ENCODE data around the gene TAOK2. TPM values are rescaled to one million over a fixed set of nuclear protein-coding genes. Genes with fewer than 3 reads are reported as not detected.

Gene TAOK2
- total and polyA plus RNA-seq, 2 of the 13 experiments (the other 11 are each of a cell fraction or from before 2014, with no cell fraction given): 17.4 to 43.2 TPM

DNA sequence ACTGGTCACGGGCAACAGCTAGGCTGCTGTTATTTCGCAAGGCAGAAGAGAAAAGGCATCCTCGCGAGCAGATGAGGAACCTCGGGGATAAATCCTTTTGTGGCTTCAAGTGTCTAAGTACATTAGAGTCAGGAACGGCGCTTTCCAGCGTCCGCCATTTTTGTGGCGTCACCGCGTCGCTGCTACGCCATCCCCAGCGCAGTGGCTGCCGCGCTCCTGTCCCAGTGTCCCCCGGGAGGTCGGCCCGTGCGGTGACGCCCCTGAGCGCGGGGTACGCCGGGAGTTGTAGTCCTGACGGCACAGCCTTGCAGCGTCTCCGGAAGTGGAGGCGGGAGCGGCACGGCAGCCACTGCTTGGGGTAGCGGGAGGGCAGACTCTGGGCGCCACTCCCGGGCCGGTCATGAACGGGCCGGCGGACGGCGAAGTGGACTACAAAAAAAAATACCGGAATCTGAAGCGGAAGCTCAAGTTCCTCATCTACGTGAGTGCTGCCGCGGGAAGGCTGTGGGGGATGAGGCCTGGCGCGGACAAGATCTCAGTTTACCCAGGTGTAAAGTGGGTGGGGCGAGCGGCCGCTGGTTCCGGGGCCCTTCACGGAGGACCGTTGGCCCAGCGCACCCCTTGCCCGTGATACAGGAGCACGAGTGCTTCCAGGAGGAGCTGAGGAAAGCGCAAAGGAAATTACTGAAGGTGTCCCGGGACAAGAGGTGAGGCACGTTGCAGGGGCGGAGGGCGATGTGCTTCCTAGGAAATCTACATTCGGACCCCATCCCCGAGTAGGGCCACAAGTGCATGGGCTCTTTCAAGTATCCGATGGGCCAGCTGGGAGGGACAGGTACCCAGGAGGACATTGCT, 22.5 kb downstream of the TAOK2 start, which contains the start of gene INO80E (continued):
- TF ChIP-seq, protein P1, sequence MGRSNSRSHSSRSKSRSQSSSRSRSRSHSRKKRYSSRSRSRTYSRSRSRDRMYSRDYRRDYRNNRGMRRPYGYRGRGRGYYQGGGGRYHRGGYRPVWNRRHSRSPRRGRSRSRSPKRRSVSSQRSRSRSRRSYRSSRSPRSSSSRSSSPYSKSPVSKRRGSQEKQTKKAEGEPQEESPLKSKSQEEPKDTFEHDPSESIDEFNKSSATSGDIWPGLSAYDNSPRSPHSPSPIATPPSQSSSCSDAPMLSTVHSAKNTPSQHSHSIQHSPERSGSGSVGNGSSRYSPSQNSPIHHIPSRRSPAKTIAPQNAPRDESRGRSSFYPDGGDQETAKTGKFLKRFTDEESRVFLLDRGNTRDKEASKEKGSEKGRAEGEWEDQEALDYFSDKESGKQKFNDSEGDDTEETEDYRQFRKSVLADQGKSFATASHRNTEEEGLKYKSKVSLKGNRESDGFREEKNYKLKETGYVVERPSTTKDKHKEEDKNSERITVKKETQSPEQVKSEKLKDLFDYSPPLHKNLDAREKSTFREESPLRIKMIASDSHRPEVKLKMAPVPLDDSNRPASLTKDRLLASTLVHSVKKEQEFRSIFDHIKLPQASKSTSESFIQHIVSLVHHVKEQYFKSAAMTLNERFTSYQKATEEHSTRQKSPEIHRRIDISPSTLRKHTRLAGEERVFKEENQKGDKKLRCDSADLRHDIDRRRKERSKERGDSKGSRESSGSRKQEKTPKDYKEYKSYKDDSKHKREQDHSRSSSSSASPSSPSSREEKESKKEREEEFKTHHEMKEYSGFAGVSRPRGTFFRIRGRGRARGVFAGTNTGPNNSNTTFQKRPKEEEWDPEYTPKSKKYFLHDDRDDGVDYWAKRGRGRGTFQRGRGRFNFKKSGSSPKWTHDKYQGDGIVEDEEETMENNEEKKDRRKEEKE (IDR thresholded peaks at IDR 0.05): no peak
- TF ChIP-seq FOXO1 (CRISPR knock-in tag; IDR thresholded peaks at IDR 0.05): peak; percentile 70
- TF ChIP-seq ZNF572 (CRISPR knock-in tag; IDR thresholded peaks at IDR 0.05): peak; percentile 29; the same call in 1 of the 2 replicates
- TF ChIP-seq KLF11 (CRISPR knock-in tag; IDR thresholded peaks at IDR 0.05): peak; percentile 79
- TF ChIP-seq KDM6A (CRISPR knock-in tag; IDR thresholded peaks at IDR 0.05; ENCODE audit: low read depth): no peak
- 0 out of 2 replicates have a peak, but pooled peaks have one; percentile 27 for TF ChIP-seq CENPT (CRISPR knock-in tag; IDR thresholded peaks at IDR 0.05; ENCODE audit: low read depth)
- TF ChIP-seq TBX2 (CRISPR knock-in tag; IDR thresholded peaks at IDR 0.05; ENCODE audit: borderline replicate concordance): peak; percentile 80
- TF ChIP-seq ZNF234 (CRISPR knock-in tag; conservative IDR thresholded peaks at IDR 0.05): peak; percentile 77; the same call in 1 of the 2 replicates
- TF ChIP-seq, protein P2, sequence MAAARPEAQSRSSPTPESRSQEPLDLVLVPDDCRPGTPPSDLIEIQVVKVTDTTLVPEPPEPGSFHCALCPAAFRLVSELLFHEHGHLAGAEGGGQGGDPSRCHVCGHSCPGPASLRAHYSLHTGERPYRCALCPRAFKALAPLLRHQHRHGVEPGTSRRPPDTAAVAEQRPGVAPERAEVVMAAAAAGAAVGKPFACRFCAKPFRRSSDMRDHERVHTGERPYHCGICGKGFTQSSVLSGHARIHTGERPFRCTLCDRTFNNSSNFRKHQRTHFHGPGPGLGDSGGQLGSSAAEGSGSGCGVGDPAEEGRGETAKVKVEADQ (CRISPR knock-in tag; IDR thresholded peaks at IDR 0.05; ENCODE audit: borderline replicate concordance): peak; percentile 80; the same call in 1 of the 2 replicates
- TF ChIP-seq NFYC (CRISPR knock-in tag; IDR thresholded peaks at IDR 0.05): peak; percentile 65; the same call in 1 of the 2 replicates
- no peak; the same call in none of the 2 replicates for TF ChIP-seq KLF9 (CRISPR knock-in tag; IDR thresholded peaks at IDR 0.05; ENCODE audit: low read depth)
- no peak for TF ChIP-seq NR3C1 (CRISPR knock-in tag; IDR thresholded peaks at IDR 0.05)
- TF ChIP-seq, protein P3, sequence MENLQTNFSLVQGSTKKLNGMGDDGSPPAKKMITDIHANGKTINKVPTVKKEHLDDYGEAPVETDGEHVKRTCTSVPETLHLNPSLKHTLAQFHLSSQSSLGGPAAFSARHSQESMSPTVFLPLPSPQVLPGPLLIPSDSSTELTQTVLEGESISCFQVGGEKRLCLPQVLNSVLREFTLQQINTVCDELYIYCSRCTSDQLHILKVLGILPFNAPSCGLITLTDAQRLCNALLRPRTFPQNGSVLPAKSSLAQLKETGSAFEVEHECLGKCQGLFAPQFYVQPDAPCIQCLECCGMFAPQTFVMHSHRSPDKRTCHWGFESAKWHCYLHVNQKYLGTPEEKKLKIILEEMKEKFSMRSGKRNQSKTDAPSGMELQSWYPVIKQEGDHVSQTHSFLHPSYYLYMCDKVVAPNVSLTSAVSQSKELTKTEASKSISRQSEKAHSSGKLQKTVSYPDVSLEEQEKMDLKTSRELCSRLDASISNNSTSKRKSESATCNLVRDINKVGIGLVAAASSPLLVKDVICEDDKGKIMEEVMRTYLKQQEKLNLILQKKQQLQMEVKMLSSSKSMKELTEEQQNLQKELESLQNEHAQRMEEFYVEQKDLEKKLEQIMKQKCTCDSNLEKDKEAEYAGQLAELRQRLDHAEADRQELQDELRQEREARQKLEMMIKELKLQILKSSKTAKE (CRISPR knock-in tag; IDR thresholded peaks at IDR 0.05; ENCODE audit: borderline replicate concordance): peak; percentile 36; the same call in 1 of the 2 replicates
- TF ChIP-seq, protein P4, sequence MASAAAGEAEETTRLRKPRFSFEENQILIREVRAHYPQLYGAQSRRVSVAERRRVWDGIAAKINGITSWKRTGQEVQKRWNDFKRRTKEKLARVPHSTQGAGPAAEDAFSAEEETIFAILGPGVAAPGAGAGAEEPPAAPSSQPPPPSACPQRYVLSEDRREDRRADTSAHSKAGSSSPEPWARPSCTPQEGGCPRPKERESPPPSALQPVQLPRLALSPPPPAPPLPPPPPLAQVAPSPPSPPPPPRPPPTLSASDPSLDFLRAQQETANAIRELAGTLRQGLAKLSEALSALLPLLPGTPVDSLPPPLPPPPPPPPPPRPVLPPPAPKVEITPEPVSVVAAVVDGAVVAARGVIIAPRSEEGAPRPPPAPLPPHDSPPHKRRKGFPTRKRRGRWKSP (CRISPR knock-in tag; IDR thresholded peaks at IDR 0.05): peak; percentile 84
- TF ChIP-seq MIER3 (CRISPR knock-in tag; IDR thresholded peaks at IDR 0.05; ENCODE audit: borderline replicate concordance): peak; percentile 94; the same call in 1 of the 2 replicates
- TF ChIP-seq, protein P5, sequence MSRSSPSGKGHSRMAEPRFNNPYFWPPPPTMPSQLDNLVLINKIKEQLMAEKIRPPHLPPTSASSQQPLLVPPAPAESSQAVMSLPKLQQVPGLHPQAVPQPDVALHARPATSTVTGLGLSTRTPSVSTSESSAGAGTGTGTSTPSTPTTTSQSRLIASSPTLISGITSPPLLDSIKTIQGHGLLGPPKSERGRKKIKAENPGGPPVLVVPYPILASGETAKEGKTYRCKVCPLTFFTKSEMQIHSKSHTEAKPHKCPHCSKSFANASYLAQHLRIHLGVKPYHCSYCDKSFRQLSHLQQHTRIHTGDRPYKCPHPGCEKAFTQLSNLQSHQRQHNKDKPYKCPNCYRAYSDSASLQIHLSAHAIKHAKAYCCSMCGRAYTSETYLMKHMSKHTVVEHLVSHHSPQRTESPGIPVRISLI (CRISPR knock-in tag; IDR thresholded peaks at IDR 0.05; ENCODE audit: borderline replicate concordance): peak; percentile 28
- no peak for TF ChIP-seq MTA3 (CRISPR knock-in tag; IDR thresholded peaks at IDR 0.05)
- TF ChIP-seq ZBTB1 (CRISPR knock-in tag; IDR thresholded peaks at IDR 0.05; ENCODE audit: borderline replicate concordance): no peak
- TF ChIP-seq MTF2 (CRISPR knock-in tag; IDR thresholded peaks at IDR 0.05; ENCODE audit: borderline replicate concordance): peak; percentile 82; the same call in 1 of the 2 replicates
- TF ChIP-seq SP4 (CRISPR knock-in tag; IDR thresholded peaks at IDR 0.05): peak; percentile 94
- peak; percentile 96; the same call in 1 of the 2 replicates for TF ChIP-seq TBP (CRISPR knock-in tag; IDR thresholded peaks at IDR 0.05)
- TF ChIP-seq ZFP82 (CRISPR knock-in tag; IDR thresholded peaks at IDR 0.05; ENCODE audit: borderline replicate concordance): no peak

Data from HepG2 (cell line).